ENCODE data around the gene FAM72B.
"Not testable (repeated sequence)": the region's sequence is repeated elsewhere in the genome, so short reads cannot be mapped to it uniquely, and the experiment has no call there.

Gene FAM72B

GRCh38 chr1:121184290-121185127 is at the start of gene FAM72B, which contains the start of gene SRGAP2C:
TSS of gene FAM72B (minus strand) at chr1:121184340. CDS start at chr1:121183489, 851 bp downstream.
TSS of gene SRGAP2C (plus strand) at chr1:121184975. CDS start at chr1:121187447, 2,472 bp downstream.
- peak; percentile 92 for DNase-seq

- DNase-seq, result not testable (repeated sequence)
Measured at GRCh38 chr1:121232445-121233125, 48.4 kb upstream of the FAM72B start.

GRCh38 chr1:121230636-121231035 is 46.5 kb upstream of the FAM72B start:
- not testable (repeated sequence) for DNase-seq

- not testable (repeated sequence) for DNase-seq
Measured at GRCh38 chr1:121227544-121228330, 43.6 kb upstream of the FAM72B start.

- not testable (repeated sequence) for DNase-seq
Measured at GRCh38 chr1:121226925-121227324, 42.8 kb upstream of the FAM72B start.

GRCh38 chr1:121226295-121226904 is 42.3 kb upstream of the FAM72B start:
- DNase-seq, result not testable (repeated sequence)

- DNase-seq, result not testable (repeated sequence)
Measured at GRCh38 chr1:121224714-121225113, 40.6 kb upstream of the FAM72B start.

GRCh38 chr1:121221770-121222169 is 37.6 kb upstream of the FAM72B start:
- not testable (repeated sequence) for DNase-seq

- not testable (repeated sequence) for DNase-seq
Measured at GRCh38 chr1:121216676-121217075, 32.5 kb upstream of the FAM72B start.

GRCh38 chr1:121215699-121216417 is 31.7 kb upstream of the FAM72B start:
- DNase-seq, result not testable (repeated sequence)

GRCh38 chr1:121214544-121215156 is 30.5 kb upstream of the FAM72B start:
- DNase-seq, result not testable (repeated sequence)

GRCh38 chr1:121213491-121213890 is 29.4 kb upstream of the FAM72B start:
- not testable (repeated sequence) for DNase-seq

GRCh38 chr1:121210778-121211177 is 26.6 kb upstream of the FAM72B start:
- DNase-seq, result not testable (repeated sequence)

- not testable (repeated sequence) for DNase-seq
Measured at GRCh38 chr1:121208375-121208774, 24.2 kb upstream of the FAM72B start.

- DNase-seq, result not testable (repeated sequence)
Measured at GRCh38 chr1:121207328-121207727, 23.2 kb upstream of the FAM72B start.

GRCh38 chr1:121205786-121206711 is 21.9 kb upstream of the FAM72B start:
- not testable (repeated sequence) for DNase-seq

GRCh38 chr1:121202986-121203385 is 18.8 kb upstream of the FAM72B start:
- DNase-seq, result not testable (repeated sequence)

GRCh38 chr1:121200985-121201981 is 17.1 kb upstream of the FAM72B start:
- not testable (repeated sequence) for DNase-seq

- not testable (repeated sequence) for DNase-seq
Measured at GRCh38 chr1:121200232-121200631, 16.1 kb upstream of the FAM72B start.

Data from stimulated activated CD4-positive, alpha-beta T cell treated with anti-CD3 and anti-CD28 coated beads, Interleukin-15, amount 100 ng/mL, for 24 hours (primary cell).